OCI-M1 (cell line): ENCODE measurements around the gene SLC12A8.

Source experiments
- DNase-seq: peaks from one replicate; lab custom pipeline; 2025; lab: John Stamatoyannopoulos, UW

SLC12A8 gene

DNA sequence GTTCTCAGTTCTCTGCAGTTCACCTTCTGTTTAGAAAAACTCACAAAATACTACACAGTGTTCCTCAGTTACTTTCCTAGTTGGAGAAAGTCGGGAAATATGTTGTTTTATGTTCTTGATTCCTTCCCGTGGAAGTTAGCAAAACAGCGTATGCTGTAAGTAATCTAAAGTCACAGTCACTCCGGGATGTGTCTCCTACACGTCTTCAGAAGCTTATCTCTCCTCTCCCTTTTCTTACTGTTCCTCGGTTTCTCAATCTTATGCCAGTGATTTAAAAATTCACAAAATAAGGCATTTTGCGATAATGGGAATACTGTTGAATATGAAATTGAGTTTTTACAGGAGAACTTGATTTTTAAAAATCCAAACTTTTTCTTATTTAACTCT is 158.5 kb downstream of the SLC12A8 start:
- peak; percentile 44 for DNase-seq

DNA sequence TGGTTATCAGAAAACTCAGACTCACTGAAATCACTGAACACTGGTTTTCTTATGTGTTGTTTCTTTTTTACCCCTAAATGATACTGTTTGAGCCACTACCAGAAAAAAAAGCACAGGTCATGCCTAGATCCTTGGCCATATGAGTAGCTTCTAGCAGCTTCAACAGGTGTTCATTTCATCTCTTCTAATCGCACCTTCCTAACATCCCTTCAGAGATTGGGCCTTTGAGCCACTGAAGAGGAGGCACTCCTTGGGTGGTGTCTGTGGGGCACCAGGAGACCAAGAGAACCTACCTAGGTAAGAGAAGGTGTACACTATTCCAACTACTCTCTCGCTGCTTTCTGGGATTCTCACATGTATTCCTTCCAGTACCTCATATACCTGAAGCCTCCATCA is 159.2 kb downstream of the SLC12A8 start:
- no peak for DNase-seq

DNA sequence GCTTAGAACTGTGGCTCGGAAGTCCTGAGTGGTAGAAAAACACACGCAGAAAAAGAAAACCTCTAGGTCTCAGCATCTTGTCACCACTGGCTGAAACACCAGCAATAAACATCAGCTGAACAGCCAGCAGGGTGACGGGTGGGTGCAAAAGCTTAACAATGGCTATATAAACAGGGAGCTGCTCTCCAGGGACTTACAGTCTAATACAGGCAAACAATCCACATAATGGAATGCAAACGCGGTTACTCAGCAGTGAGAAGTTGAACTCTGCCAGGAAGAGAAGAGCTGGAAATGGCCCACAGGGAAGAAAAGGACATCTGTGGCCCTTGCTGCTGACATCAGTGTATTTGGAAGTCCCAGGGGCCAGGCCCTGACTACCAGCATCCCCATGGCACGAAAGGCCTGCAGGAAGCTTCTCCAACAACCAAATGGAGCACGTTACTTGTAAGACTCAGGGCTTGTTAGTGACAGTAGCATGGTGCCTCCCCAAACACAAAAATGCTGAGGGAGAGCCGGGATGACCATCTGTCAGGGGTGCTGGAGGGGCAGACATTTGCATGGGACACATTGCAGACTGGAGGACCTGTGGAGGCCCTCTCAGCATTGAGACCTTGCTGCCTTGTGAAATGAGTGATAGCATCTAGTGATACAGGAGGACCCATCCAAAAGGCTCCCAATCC is 159.8 kb downstream of the SLC12A8 start:
- no peak for DNase-seq

DNA sequence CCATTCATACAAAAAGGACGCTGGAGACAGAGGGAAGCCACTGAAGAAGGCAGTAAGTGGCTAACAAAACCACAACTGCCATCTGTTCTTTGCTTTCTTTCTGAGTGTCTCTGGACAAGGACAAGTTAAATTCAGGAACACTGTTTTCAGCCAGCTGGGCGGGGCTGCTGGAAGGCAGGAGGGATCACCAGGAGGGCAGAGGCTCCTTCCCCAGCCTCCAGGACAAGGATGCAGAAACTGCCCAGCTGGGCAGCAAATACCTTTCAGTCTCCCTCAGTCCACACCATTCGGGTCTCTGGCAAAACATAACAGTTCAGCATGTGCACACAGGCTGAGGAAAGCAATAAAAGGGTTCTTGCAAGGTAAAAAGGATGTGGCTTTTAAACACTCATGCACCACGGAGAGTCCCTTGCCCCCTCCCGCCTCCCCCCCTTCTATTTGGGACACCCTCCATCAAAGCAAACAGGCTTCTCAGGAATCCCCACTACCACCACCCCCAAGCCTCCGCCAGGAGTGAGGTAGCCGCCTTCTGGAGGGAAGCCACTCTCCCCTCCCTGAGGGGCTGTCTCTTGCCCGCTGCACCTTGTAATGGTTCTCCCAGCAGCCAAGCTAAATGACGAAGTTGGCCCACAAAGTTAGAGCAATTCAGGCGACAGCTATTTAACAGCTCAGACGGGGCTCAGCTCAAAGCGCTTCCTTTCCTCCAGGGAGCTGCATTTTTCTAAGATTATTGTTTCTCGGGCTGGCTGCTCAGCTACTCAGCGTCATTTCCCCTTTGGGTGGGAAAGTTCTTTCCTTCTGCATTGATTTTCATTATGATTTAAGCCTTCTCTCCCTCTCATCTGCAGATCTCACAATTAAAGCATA is 160.6 kb downstream of the SLC12A8 start:
- peak; percentile 5 for DNase-seq

DNA sequence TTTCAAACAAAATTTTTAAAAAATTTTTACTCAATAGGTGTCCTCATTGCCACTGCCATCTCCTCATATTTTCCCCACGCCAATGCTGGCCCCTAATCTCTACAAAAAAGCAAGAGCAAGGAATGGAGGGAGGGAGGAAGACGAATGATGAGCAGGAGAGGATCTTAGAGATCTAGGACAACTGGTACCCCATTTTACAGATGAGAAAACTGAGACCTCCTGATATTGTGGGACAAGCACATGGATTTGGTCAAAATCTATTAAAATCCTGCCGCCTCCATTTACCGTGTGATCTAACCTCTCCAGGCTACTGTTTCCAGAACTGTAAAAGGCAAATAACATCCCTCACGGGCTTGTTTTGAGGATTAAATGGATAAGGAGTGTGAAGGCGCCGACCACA is 161.3 kb downstream of the SLC12A8 start:
- DNase-seq, result no peak

DNA sequence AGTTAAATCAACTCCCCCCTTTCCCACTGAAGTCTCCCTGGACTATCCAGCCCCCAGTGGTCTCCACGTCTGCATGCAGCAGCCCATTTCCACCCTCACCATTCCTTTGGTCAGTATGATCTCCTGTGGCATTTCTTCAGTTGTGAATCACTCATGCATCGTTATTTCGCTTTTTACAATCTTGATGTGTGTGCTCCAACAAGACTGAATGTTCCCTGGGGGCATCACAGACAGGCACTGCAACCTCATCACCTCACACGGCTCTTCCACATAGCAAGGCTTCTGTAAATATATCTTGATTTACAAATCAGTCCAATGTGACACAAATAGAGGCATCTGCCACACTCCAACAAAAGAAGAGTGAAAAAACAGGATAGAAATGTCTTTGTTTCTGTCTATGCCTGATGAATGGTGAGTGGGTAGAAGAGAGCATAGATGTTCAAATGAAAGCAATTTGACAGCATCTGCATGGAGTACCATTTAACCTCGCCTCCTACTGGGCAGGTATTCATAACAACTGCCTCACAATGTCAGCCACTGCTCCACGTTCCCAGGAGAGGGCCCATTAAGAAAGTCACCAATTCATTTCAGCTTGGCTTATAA is 162.0 kb downstream of the SLC12A8 start:
- no peak for DNase-seq

DNA sequence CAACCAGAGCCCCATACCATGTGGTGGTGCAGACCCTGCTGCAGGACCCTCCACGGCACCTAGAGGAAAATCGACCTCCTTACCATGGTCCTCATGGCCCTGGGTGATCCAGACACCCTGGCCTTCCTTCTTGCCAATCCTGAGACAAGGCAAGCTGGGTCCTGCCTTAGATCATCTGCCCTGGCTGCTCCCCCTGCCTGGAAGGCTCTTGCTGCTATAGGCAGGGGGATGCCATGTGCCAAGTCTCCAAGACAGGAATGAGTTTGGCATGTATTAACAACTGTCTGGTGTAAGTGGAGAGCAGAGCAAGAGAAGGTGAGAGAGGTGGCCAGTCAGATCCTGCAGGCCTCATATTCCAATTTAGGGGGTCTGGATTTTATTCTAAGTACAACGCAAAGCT is 164.3 kb downstream of the SLC12A8 start:
- DNase-seq, result no peak

DNA sequence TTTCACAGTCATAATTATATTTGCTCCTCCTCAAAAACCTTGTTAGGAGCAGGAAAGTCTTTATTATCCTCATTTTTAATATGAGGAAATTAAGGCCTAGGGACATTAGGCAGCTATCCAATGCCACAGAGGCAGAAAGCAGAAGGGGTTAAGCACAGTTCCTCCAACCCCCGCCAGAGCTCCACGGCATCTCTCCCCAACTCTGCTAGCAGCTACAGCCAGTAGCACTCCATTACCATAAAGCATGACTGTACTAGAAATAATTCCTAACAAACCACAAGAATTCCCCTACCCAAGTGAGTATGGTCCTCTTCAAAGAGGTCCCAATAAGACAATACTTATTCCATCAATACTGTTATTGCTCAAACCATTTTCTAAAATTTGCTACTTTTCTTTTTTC is 166.6 kb downstream of the SLC12A8 start:
- no peak for DNase-seq

DNA sequence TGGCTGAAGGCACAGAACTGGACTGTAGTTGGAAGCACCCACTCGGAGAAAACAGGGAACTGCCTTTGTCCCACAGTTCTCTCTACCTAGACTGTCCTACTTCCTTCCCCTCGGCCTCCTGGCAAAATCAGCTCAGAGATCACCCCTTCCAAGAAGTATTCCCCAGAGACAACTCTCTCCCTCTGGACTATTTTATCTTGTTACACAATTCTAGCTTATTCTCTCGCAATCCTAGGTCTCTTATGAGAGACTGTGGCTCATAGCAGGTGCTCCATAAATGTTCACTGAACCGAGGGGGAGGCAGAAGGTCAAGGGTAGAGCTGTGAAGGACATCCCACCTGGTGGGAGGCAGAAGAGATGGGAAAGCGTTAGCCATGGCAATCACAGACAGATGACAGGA is 167.4 kb downstream of the SLC12A8 start:
- DNase-seq, result no peak

DNA sequence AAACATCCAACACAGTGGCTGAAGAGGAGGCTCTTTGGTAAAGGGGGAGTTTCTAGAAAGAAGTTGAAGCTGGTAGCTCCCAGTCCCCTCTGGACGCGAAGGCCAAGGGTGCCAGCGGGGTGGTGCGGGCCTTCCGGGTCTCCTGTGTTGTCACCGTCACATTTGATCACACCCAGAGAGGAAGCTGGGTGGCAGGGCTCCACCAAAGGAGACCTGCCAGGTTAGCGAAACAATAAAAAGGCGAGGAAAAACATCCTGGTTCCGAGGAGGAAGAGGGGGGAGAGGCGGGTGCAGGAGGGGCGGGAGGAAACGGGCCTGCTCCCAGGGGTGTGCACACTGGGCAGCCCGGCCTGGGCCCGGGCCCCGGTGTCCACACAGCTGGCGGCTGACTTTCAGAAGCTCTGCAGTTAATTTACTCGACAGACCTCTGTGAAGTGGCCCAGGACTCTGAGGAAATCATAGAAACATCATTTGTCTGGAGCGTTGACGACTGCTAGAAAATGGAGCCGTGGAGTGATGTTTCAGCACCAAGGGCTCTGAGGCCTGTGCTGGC is 168.9 kb downstream of the SLC12A8 start:
- no peak for DNase-seq

DNA sequence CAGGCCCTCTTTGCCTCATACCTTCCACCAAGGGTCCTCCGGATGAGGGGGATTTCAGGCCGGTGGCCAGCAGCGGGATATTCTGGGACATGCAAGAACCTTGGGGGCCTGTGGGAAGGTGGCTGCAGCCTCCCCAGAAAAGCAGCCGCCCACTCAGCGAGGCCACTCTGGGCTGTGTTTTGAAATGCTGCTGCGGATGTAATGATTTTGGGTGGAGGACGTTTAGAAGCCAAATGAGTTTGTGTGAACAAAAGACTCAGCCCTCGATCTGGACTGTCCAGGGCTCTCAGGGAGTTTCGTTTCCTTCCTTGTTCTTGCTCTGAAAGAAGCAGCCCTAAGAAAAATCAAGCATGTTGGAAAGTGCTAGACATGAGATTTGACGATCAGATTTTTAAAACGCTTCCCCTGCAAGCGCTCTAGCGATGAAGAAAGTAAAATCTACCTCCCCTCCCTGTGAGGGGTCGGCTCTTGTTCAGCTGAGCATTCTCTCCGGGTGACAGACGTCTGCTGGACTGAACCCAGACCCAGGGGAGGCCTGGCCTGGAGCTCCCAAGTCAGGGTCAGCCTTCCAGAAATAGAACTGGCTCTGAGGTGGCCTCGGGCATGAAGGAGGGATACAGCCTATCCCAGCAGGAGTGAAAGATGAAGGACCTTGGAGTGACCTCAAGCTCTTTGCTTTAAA is 169.7 kb downstream of the SLC12A8 start:
- no peak for DNase-seq

DNA sequence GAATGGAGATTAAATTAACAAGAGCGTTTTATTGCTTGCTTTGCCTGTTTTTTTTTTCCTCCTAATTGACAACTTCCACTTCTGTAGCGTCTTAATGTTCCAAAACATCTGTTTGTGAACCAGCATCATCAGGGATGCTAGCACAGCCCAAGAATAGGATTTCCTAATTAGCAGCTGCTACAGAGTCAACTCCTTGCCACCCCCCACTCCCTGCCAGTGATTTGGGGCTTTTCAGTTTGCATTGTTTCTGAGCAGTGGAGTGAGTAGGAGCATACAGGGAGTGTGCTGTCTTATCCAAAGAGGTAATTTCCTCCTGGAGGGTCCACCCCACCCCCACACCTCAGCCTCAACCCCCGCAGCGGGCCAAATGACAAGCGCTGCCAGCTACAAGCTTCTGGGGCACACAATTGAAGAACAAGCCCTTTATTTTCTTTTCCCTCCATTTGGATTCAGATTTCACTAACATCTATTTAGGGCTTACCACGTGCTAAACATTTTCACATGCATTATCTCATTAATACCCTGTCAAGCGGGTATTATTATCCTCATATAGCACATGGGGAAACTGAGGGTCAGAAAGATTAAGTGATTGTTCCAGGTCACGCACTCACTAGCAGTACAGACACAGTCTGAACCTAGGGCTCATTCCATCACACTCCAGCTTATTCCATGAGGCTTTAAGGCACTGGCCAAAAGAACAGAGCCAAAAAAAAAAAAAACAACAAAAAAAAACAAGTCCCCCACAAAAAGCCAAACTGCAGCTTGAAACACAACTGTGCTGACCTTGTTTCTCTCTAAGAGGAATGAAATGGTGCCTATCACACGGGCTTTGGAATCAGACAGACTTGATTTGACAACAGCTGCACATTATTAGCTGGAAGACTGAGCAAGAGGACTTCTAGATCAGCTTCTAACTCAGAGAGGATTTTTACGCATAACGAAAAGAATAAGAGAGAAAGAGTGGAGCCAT is 173.1 kb downstream of the SLC12A8 start:
- no peak for DNase-seq

DNA sequence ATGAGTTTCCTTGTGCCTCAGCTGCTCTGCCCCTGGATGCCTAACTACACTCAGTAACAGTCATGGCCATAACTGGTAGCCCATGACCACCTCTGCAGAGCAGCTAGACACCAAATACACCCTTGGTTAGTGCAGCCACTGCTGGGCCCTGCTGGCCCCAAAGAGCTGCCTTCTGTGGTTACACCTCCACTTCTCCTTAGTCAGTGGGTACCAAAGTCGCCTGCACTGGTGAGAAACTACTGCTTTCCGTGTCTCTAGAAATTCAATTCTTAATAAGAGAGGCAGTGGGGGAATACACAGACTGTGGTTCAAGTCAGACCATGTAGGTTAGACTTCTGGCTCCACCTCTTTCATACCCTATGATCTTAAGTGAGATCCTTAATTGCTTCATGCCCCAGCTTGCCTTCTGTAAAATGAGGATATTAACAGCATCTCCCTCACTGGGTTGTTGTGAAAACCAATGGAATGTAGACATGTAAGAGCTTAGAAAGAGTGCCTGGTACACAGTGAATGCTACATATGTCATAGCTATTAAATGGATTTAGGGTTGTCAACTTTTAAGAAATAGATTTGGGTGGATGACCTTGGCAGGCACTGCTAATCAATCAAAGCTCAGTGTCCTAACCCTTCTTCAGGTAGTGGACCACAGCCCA is 174.9 kb downstream of the SLC12A8 start:
- no peak for DNase-seq

DNA sequence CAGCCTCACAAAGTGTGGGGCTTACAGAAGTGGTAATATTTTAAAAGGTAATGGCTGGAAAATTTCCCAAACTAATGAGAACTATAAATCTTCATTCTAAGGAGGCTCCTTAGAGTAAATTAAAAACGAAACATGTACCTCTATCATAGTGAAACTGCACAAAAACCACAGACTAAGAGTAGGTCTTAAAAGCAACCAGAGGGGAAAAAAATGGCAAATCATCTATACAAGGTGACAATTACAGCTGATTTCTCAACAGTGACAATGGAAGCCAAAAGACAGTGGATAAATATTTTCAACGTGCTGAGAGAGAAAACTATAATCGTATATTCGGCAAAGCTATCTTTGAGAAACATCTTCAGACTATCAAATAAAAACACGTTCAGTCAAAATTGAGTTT is 177.3 kb downstream of the SLC12A8 start:
- DNase-seq, result no peak

DNA sequence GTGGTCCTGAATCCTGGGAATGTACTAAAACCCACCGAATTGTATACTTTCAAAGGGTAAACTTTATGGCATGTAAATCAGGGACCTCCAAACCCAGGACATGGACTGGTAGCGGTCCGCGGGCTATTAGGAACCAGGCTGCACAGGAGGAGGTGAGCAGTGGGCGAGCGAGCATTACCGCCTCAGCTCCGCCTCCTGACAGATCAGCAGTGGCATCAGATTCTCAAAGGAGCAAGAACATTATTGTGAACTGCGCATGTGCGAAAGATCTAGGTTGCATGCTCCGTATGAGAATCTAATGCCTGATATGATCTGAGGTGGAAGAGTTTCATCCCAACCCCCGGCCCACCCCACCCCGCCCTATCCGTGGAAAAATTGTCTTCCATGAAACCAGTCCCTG is 178.9 kb downstream of the SLC12A8 start:
- no peak for DNase-seq

DNA sequence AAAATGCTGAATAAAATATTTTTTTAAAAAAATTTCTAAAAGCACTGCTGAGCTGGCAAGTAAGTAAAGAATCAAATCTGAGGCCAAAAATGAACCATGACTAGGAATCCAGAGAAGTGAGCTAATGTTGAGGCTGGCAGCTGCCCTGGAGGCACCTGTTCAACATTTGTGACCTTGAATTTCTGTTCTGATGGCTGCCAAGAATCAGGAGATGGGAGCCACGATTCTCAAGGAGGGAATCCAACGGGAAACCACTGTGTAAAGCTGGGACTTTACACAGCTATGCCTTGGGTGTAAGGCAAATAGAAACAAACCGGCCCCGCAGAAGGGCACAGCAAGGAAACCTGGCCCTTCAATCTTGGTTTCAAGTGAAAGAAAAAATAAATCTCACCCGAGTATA is 179.4 kb downstream of the SLC12A8 start:
- no peak for DNase-seq

DNA sequence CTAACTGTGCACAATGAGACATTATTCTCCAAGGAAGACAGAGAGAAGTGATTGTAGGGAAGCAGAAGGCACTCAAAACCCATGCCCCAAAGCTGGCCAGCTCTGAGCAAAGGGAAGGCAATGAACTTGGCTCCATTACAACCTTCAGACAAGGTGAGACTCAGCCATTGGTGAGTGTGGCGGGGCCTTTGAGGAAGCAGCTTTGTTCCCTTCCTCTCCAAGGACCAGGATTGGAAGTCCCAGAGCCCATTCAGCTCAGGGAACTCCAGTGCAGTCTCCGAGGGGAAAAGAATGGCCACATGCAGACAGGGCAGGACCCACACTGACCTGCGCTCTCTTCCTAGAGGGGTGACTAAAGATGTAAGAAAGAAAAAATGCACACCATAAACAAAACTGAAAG is 179.9 kb downstream of the SLC12A8 start:
- no peak for DNase-seq
